ENCODE measurements around the gene S100A2.
A peak's percentile ranks its signal among the peaks of the same experiment; 100 is the strongest.
"Not testable (repeated sequence)": the region's sequence is repeated elsewhere in the genome, so short reads cannot be mapped to it uniquely, and the experiment has no call there.

S100A2 gene

GRCh38 chr1:153527023-153527682, 38.5 kb downstream of the S100A2 start:
- peak; percentile 79 for DNase-seq (ENCODE audit: low read depth)
- TF ChIP-seq CTCF (conservative IDR thresholded peaks at IDR 0.05; ENCODE audit: control insufficient read depth, insufficient read depth, low read depth, low read length), result no peak
- no peak overlapping the region for H3K4me3 ChIP-seq (ENCODE audit: control insufficient read depth, low read depth, low read length)

- TF ChIP-seq CTCF (conservative IDR thresholded peaks at IDR 0.05; ENCODE audit: control insufficient read depth, insufficient read depth, low read depth, low read length), result no peak
- DNase-seq (ENCODE audit: low read depth), result no peak
- no peak overlapping the region for H3K4me3 ChIP-seq (ENCODE audit: control insufficient read depth, low read depth, low read length)
These were observed 39.5 kb downstream of the S100A2 start for GRCh38 chr1:153526132-153526543.

GRCh38 chr1:153525088-153525728, 40.4 kb downstream of the S100A2 start:
- H3K4me3 ChIP-seq (ENCODE audit: control insufficient read depth, low read depth, low read length), result no peak overlapping the region
- no peak for TF ChIP-seq CTCF (conservative IDR thresholded peaks at IDR 0.05; ENCODE audit: control insufficient read depth, insufficient read depth, low read depth, low read length)
- DNase-seq (ENCODE audit: low read depth), result peak; percentile 68

GRCh38 chr1:153522353-153523048, 43.1 kb downstream of the S100A2 start:
- not testable (repeated sequence) for DNase-seq (ENCODE audit: low read depth); H3K4me3 ChIP-seq (ENCODE audit: control insufficient read depth, low read depth, low read length)

GRCh38 chr1:153521808-153522207, 43.8 kb downstream of the S100A2 start:
- not testable (repeated sequence) for DNase-seq (ENCODE audit: low read depth); H3K4me3 ChIP-seq (ENCODE audit: control insufficient read depth, low read depth, low read length)

GRCh38 chr1:153520818-153521476, 44.7 kb downstream of the S100A2 start:
- TF ChIP-seq CTCF (conservative IDR thresholded peaks at IDR 0.05; ENCODE audit: control insufficient read depth, insufficient read depth, low read depth, low read length), result no peak
- no peak for DNase-seq (ENCODE audit: low read depth)
- H3K4me3 ChIP-seq (ENCODE audit: control insufficient read depth, low read depth, low read length), result no peak overlapping the region

- DNase-seq (ENCODE audit: low read depth), result not testable (repeated sequence)
These were observed 45.4 kb downstream of the S100A2 start for GRCh38 chr1:153520137-153520691.

GRCh38 chr1:153519242-153519641, 46.4 kb downstream of the S100A2 start:
- H3K4me3 ChIP-seq (ENCODE audit: control insufficient read depth, low read depth, low read length), result no peak overlapping the region
- TF ChIP-seq CTCF (conservative IDR thresholded peaks at IDR 0.05; ENCODE audit: control insufficient read depth, insufficient read depth, low read depth, low read length), result no peak
- no peak for DNase-seq (ENCODE audit: low read depth)

More at GRCh38 chr1:153520137-153520691, 45.4 kb downstream of the S100A2 start:
- H3K4me3 ChIP-seq (ENCODE audit: control insufficient read depth, low read depth, low read length), result not testable (repeated sequence)
